Left lobe of liver (tissue), 2 donors: ENCODE data around the gene CASQ1. TPM values are rescaled to one million over a fixed set of nuclear protein-coding genes. Genes with fewer than 3 reads are reported as not detected.

Source experiments
- ATAC-seq: fragments of 200-7000 bp; cut with Tn5 transposase; one replicate; pipeline ENCODE4 v1.9.1; 2020; ENCODE audit warnings: mild to moderate bottlenecking, moderate library complexity
- DNase-seq: peaks from one replicate; pipeline ENCODE4 v3.0.0-alpha.2; 2020; ENCODE audit warnings: low spot score
- total RNA-seq: library from RNA; stranded (reverse); gene quantifications from one replicate; pipeline ENCODE4 v1.2.1, GENCODE V29; 2021
- donor health status: DM: no; HTN: no; CAD: no; lungs with moderate emphysema.
- donor health status: DM: no; HTN: yes; CAD: no.

CASQ1 gene
- total RNA-seq, 1 donor from 2014 or later: not detected

- ATAC-seq (no peak), DNase-seq (no peak)
Observed at GRCh38 chr1:160168016-160168415, 22.4 kb upstream of the CASQ1 start.

- ATAC-seq (no peak), DNase-seq (no peak)
Observed at GRCh38 chr1:160168609-160169369, 21.6 kb upstream of the CASQ1 start.

- no peak for DNase-seq
- ATAC-seq: no peak
Observed at GRCh38 chr1:160169553-160170399, 20.6 kb upstream of the CASQ1 start.

- DNase-seq: no peak
- ATAC-seq: no peak
Observed at GRCh38 chr1:160171354-160171753, 19.0 kb upstream of the CASQ1 start.

GRCh38 chr1:160171980-160172379 is 18.4 kb upstream of the CASQ1 start:
- no peak for DNase-seq
- no peak for ATAC-seq

GRCh38 chr1:160177231-160177630 is 13.1 kb upstream of the CASQ1 start:
- ATAC-seq: no peak
- no peak for DNase-seq

GRCh38 chr1:160177667-160178066 is 12.7 kb upstream of the CASQ1 start:
- ATAC-seq (no peak), DNase-seq (no peak)

GRCh38 chr1:160178731-160179130 is 11.6 kb upstream of the CASQ1 start:
- DNase-seq: no peak
- ATAC-seq: no peak

GRCh38 chr1:160179336-160179735 is 11.0 kb upstream of the CASQ1 start:
- no peak for DNase-seq
- ATAC-seq: no peak

- no peak for ATAC-seq
- DNase-seq: no peak
Observed at GRCh38 chr1:160186246-160186645, 4.1 kb upstream of the CASQ1 start.

- DNase-seq (no peak), ATAC-seq (no peak)
Observed at GRCh38 chr1:160186729-160187128, 3.6 kb upstream of the CASQ1 start.

- no peak for DNase-seq
- ATAC-seq: no peak
Observed at GRCh38 chr1:160187407-160187806, 3.0 kb upstream of the CASQ1 start.

GRCh38 chr1:160188341-160188740 is 2.0 kb upstream of the CASQ1 start:
- DNase-seq (no peak), ATAC-seq (no peak)

- ATAC-seq (no peak), DNase-seq (no peak)
Observed at GRCh38 chr1:160191756-160192155, 1.4 kb downstream of the CASQ1 start.

- ATAC-seq (no peak), DNase-seq (no peak)
Observed at GRCh38 chr1:160192234-160192633, 1.9 kb downstream of the CASQ1 start.

- peak; percentile 83 for DNase-seq
- ATAC-seq: peak; percentile 98
Observed at GRCh38 chr1:160193091-160193819, 2.9 kb downstream of the CASQ1 start.

GRCh38 chr1:160193832-160194736 is 3.7 kb downstream of the CASQ1 start:
- ATAC-seq: no peak
- DNase-seq: no peak

- ATAC-seq (no peak), DNase-seq (no peak)
Observed at GRCh38 chr1:160194737-160195059, 4.3 kb downstream of the CASQ1 start.

- DNase-seq: no peak
- no peak for ATAC-seq
Observed at GRCh38 chr1:160196143-160196542, 5.8 kb downstream of the CASQ1 start.

GRCh38 chr1:160197231-160197630 is 6.9 kb downstream of the CASQ1 start:
- ATAC-seq: no peak
- no peak for DNase-seq

GRCh38 chr1:160200786-160201185 is 10.4 kb downstream of the CASQ1 start:
- no peak for DNase-seq
- ATAC-seq: no peak
